K562 (cell line): ENCODE measurements around the gene ENKUR. TPM values are rescaled to one million over a fixed set of nuclear protein-coding genes. Genes with fewer than 3 reads are reported as not detected.
A peak's percentile ranks its signal among the peaks of the same experiment; 100 is the strongest.

Experiments used
- ARID4B ChIP-seq: sonication (generic); formaldehyde crosslinking; IDR thresholded peaks from 2 replicates; pipeline ENCODE4 v1.8.0; 2022; ENCODE audit warnings: mild to moderate bottlenecking, missing genetic modification reagents
- BDP1 ChIP-seq: IDR thresholded peaks from 3 replicates; pipeline ENCODE4 v1.6.1; 2011; ENCODE audit not compliant: insufficient read length, insufficient read depth
- CTBP1 ChIP-seq: fragments of 450-650 bp; IDR thresholded peaks from 2 replicates; pipeline ENCODE4 v1.6.1; 2016; ENCODE audit warnings: borderline replicate concordance
- DLX4 ChIP-seq: fragments of 250-450 bp; sonication (Bioruptor Pico); IDR thresholded peaks from 2 replicates; pipeline ENCODE4 v1.6.1; 2021; ENCODE audit warnings: mild to moderate bottlenecking
- ELK1 ChIP-seq: sonication (generic); formaldehyde crosslinking; IDR thresholded peaks from 2 replicates; pipeline ENCODE4 v1.8.1; 2022; ENCODE audit warnings: missing genetic modification reagents
- HDGF ChIP-seq: fragments of 450-650 bp; IDR thresholded peaks from 2 replicates; pipeline ENCODE4 v1.6.1; 2016
- HMGXB4 ChIP-seq: sonication (generic); formaldehyde crosslinking; IDR thresholded peaks from 2 replicates; pipeline ENCODE4 v1.8.1; 2023; ENCODE audit warnings: mild to moderate bottlenecking, missing genetic modification reagents
- HNRNPUL1 ChIP-seq: fragments of 200-400 bp; formaldehyde crosslinking; IDR thresholded peaks from 2 replicates; pipeline ENCODE4 v1.6.1; 2017; ENCODE audit warnings: low read length
- MAZ ChIP-seq, 2 experiments: fragments of 450-650 bp in 1 of 2; sonication (generic) in 1 of 2; formaldehyde crosslinking; IDR thresholded peaks in 1 of 2; conservative IDR thresholded peaks in 1 of 2; 2 replicates each; pipeline versions ENCODE4 v1.4.0 to v1.5.0; 2020; ENCODE audit warnings: mild to moderate bottlenecking in 1 of 2, missing genetic modification reagents in 1 of 2
- NCOA4 ChIP-seq: fragments of 450-650 bp; IDR thresholded peaks from 2 replicates; pipeline ENCODE4 v1.6.1; 2018; ENCODE audit warnings: mild to moderate bottlenecking; ENCODE audit not compliant: partially characterized antibody
- NFIX ChIP-seq: fragments of 250-450 bp; sonication (Bioruptor Pico); IDR thresholded peaks from 2 replicates; pipeline ENCODE4 v1.4.0; 2020; ENCODE audit warnings: low read depth, mild to moderate bottlenecking, moderate library complexity
- RBM39 ChIP-seq: fragments of 200-400 bp; formaldehyde crosslinking; optimal IDR thresholded peaks from 2 replicates; pipeline ENCODE3; 2018; ENCODE audit warnings: low read depth, low read length
- RFX7 ChIP-seq: fragments of 250-450 bp; sonication (Bioruptor Pico); IDR thresholded peaks from 2 replicates; pipeline ENCODE4 v1.5.1; 2021; ENCODE audit warnings: mild to moderate bottlenecking
- SMAD3 ChIP-seq: fragments of 450-650 bp; formaldehyde crosslinking; conservative IDR thresholded peaks from 2 replicates; pipeline ENCODE4 v1.4.0; 2020; ENCODE audit warnings: mild to moderate bottlenecking
- TCF3 ChIP-seq: sonication (generic); formaldehyde crosslinking; IDR thresholded peaks from 2 replicates; pipeline ENCODE4 v1.4.0; 2020; ENCODE audit warnings: mild to moderate bottlenecking, missing genetic modification reagents
- THRA ChIP-seq: fragments of 450-650 bp; IDR thresholded peaks from 2 replicates; pipeline ENCODE4 v1.6.1; 2017; ENCODE audit warnings: mild to moderate bottlenecking, moderate library complexity
- ZC3H8 ChIP-seq: fragments of 450-650 bp; IDR thresholded peaks from 2 replicates; pipeline ENCODE4 v1.6.1; 2017
- ZNF316 ChIP-seq: fragments of 450-650 bp; IDR thresholded peaks from 2 replicates; pipeline ENCODE4 v1.6.1; 2016
- ZNF436 ChIP-seq: fragments of 250-450, 450-650 bp; sonication (Bioruptor Pico); formaldehyde crosslinking; IDR thresholded peaks from 2 replicates; pipeline ENCODE4 v1.7.0; 2020; ENCODE audit warnings: mild to moderate bottlenecking
- polyA plus RNA-seq, 8 experiments: library from polyadenylated mRNA; depleted of rRNA in 4 of 8; stranded (reverse) in 5 of 8; unstranded in 3 of 8; fragments of >200 nt; fragmentation: Nextera tagmentation in 2 of 8; fragmentation: Illumina TruSeq in 1 of 8; extraction: Ambion mirVana in 2 of 8; extraction: Trizol in 1 of 8; gene quantifications; 2 replicates each; pipeline versions ENCODE4 v1.2.1 to v1.2.3, GENCODE V29; 2011 to 2014; ENCODE audit warnings: inconsistent platforms in 1 of 8, missing spikeins in 1 of 8
- total RNA-seq, 7 experiments: library from RNA; depleted of rRNA in 6 of 7; stranded (reverse); fragments of >200 nt in 6 of 7; fragmentation: Illumina TruSeq in 2 of 7; extraction: Trizol in 2 of 7; gene quantifications; 2 replicates each; pipeline versions ENCODE4 v1.2.1 to v1.2.3, GENCODE V29; 2011 to 2021; ENCODE audit warnings: low replicate concordance in 1 of 7

The ENKUR gene
- total and polyA plus RNA-seq, 9 of the 15 experiments (the other 6 are each of a cell fraction or from before 2014, with no cell fraction given): 0.06 to 0.46 (median 0.20) TPM

- peak; percentile 93 for TF ChIP-seq ARID4B (CRISPR knock-in tag)
- TF ChIP-seq CTBP1: peak; percentile 64
- no peak for TF ChIP-seq ELK1 (CRISPR knock-in tag)
- TF ChIP-seq MAZ (CRISPR knock-in tag; conservative IDR thresholded peaks at IDR 0.05 in 1 of 2, IDR thresholded peaks at IDR 0.05 in 1 of 2): peak; percentile 67 to 91
- TF ChIP-seq NCOA4: no peak
- peak; percentile 41 for TF ChIP-seq ZNF316
- TF ChIP-seq HDGF: no peak
- peak; percentile 95 for TF ChIP-seq HMGXB4 (CRISPR knock-in tag)
- no peak for TF ChIP-seq ZC3H8
- no peak for TF ChIP-seq THRA
- TF ChIP-seq NFIX (CRISPR knock-in tag): no peak
- no peak for TF ChIP-seq ZNF436 (CRISPR knock-in tag)
- 0 out of 2 replicates have a peak, but pooled peaks have one; percentile 14 for TF ChIP-seq TCF3 (CRISPR knock-in tag)
- TF ChIP-seq RFX7 (CRISPR knock-in tag): no peak
- no peak for TF ChIP-seq SMAD3
- TF ChIP-seq BDP1: no peak
- TF ChIP-seq HNRNPUL1: no peak
- no peak for TF ChIP-seq DLX4 (CRISPR knock-in tag)
- TF ChIP-seq RBM39: no peak
These were observed 607 bp upstream of the ENKUR start, which contains the start of gene THNSL1 (continued) for GRCh38 chr10:25016376-25017153.
